Pericardium fibroblast (primary cell): Measurements from ENCODE around the gene TAS1R1. TPM values are rescaled to one million over a fixed set of nuclear protein-coding genes. Genes with fewer than 3 reads are reported as not detected.

Experiments used
- total RNA-seq: library from RNA; depleted of rRNA; stranded (reverse); fragments of >200 nt; gene quantifications from 2 replicates; pipeline ENCODE4 v1.2.3, GENCODE V29; 2015

The TAS1R1 gene
- 0.17 TPM in 1 of 2 replicates, not detected in the other for total RNA-seq

GRCh38 chr1:6554907-6555778, at the start of gene TAS1R1:
Gene TAS1R1, plus strand, starts transcription at chr1:6555307. Its CDS starts 67 bp downstream, at chr1:6555374.

GRCh38 chr1:6554031-6554906, 838 bp upstream of the TAS1R1 start, which contains the start of gene NOL9:
Gene NOL9, minus strand, starts transcription at chr1:6554513. Its CDS starts 11 bp downstream, at chr1:6554502.

GRCh38 chr1:6579374-6580118, 24.4 kb downstream of the TAS1R1 start, which contains the start of gene ZBTB48:
Gene ZBTB48, plus strand, starts transcription at chr1:6579994. Its CDS starts 616 bp downstream, at chr1:6580610.

GRCh38 chr1:6602669-6603237, 47.6 kb downstream of the TAS1R1 start, which contains the start of gene KLHL21:
Gene KLHL21, minus strand, starts transcription at chr1:6602869. Its CDS starts 52 bp downstream, at chr1:6602817.

GRCh38 chr1:6613361-6614018, 58.4 kb downstream of the TAS1R1 start, which contains the start of gene PHF13:
Gene PHF13, plus strand, starts transcription at chr1:6613731. Its CDS starts 336 bp downstream, at chr1:6614067.

GRCh38 chr1:6624710-6625583, 69.8 kb downstream of the TAS1R1 start, which contains the start of gene THAP3:
Gene THAP3, plus strand, starts transcription at chr1:6624868. Its CDS starts 351 bp downstream, at chr1:6625219.

Other genes starting within 250 kb of the TAS1R1 start
- gene ACOT7, start 161.5 kb upstream of the TAS1R1 start, total RNA-seq: 19.2 and 33.7 TPM in 2 replicates
- 0.12 TPM in 1 of 2 replicates, not detected in the other for gene HES2, start 135.4 kb upstream of the TAS1R1 start, total RNA-seq
- gene ESPN, start 130.5 kb upstream of the TAS1R1 start, total RNA-seq: under 0.01 TPM in 1 of 2 replicates, not detected in the other
- 4.6 and 10.7 TPM in 2 replicates for gene TNFRSF25, start 89.1 kb upstream of the TAS1R1 start, total RNA-seq
- gene PLEKHG5, start 63.6 kb upstream of the TAS1R1 start, total RNA-seq: 4.1 and 8.0 TPM in 2 replicates
- 11.7 and 13.8 TPM in 2 replicates for gene NOL9, start 794 bp upstream of the TAS1R1 start, total RNA-seq
- 9.1 and 9.3 TPM in 2 replicates for gene ZBTB48, start 24.7 kb downstream of the TAS1R1 start, total RNA-seq
- 38.4 and 52.8 TPM in 2 replicates for gene KLHL21, start 47.6 kb downstream of the TAS1R1 start, total RNA-seq
- gene PHF13, start 58.4 kb downstream of the TAS1R1 start, total RNA-seq: 7.5 and 20.0 TPM in 2 replicates
- gene THAP3, start 69.6 kb downstream of the TAS1R1 start, total RNA-seq: 16.8 and 19.3 TPM in 2 replicates
- gene DNAJC11, start 146.5 kb downstream of the TAS1R1 start, total RNA-seq: 14.0 and 25.4 TPM in 2 replicates
- gene CAMTA1, start 230.1 kb downstream of the TAS1R1 start, total RNA-seq: 73.2 and 84.9 TPM in 2 replicates